Stimulated activated CD8-positive, alpha-beta memory T cell treated with anti-CD3 and anti-CD28 coated beads, Interleukin-7, amount 100 ng/mL, for 4 hours (primary cell): Measurements from ENCODE around the gene GBF1.
"Not testable (repeated sequence)": the region's sequence is repeated elsewhere in the genome, so short reads cannot be mapped to it uniquely, and the experiment has no call there.

Experiments
- DNase-seq, 2 donors: peaks; one replicate each; pipeline ENCODE4 v3.0.0-alpha.2; 2020; ENCODE audit warnings: low read depth in 2 of 2

Gene GBF1

GRCh38 chr10:102267748-102268147 is 22.4 kb downstream of the GBF1 start:
- no peak for DNase-seq

GRCh38 chr10:102268375-102268888 is 23.1 kb downstream of the GBF1 start:
- no peak for DNase-seq

DNA sequence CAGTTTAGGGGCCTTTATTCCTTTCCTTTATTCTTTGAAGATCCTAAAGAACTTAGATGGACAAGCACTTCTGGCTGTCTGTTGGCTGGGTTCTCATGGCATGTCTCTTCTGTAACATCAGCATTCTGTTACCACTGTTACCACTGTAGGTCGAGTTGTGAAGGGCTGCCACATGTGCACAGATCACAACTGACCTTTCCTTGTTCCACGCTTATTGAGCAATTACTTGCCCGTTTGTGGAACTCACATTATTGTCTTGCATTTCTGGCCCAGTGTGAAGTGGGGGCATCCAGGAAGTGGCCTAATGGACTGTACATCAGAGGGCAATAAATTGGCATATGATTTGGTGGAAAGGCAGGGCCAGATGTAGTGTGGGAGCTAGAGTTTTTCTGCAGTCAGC is 23.7 kb downstream of the GBF1 start:
- DNase-seq, result no peak

- no peak for DNase-seq
These were observed 28.7 kb downstream of the GBF1 start for GRCh38 chr10:102274062-102274461.

DNA sequence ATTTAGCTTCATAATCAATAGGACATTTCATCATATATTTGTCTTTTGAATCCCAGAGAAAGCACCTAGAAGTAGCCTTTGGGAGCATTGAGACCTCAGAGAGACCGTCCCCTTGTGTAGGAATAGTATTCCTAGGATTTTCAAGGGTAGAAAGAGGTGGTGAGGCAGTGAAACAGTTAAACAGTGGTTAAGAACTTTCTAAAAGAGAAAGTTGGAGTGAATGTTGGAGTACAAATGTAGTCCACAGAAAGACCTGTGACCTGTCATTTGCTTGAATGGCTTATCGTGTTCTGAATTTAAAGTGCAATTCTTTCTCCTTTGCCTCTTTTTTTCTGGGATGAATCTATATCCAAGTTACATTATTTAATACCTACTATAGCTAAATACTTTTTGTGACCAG is 30.0 kb downstream of the GBF1 start:
- no peak for DNase-seq

- no peak for DNase-seq
These were observed 33.8 kb downstream of the GBF1 start for GRCh38 chr10:102279104-102279503.

- no peak for DNase-seq
These were observed 35.2 kb downstream of the GBF1 start for GRCh38 chr10:102280397-102281101.

DNA sequence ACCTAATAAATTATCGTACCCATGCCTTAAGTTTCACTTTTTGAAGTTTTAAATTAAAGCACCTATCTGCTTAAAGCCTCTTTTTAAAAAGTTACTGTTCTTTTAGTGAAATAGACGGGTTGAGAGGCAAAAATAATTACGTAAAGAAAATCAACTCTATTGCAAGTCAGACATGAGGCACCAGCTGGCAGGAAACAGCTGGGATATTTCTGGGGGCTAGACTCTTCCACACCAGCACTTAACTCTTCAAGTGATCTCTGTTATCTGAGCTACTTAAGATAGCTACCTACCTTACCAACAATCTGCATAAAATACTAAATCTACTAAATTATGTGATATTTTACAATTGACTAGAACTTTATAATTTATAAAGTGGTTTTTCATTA is 35.8 kb downstream of the GBF1 start:
- DNase-seq, result no peak

DNA sequence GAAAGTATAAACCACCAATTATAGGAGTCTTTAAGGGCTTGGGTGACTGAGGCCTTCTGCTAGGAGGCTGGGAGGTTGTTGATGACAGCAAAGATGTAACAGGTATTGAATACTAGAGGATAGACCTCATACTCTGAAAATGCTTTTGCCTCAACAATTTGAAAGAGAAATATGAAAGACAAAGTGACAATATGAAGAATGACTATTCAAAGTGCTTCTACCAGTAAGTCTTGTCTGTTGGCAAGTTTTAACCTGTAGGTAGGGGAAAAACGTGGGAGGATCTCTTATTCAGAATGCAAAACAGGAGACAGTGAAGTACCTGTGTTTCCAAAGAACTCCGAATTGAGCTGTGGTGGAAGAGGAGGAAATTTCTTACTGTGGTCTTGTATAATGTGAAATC is 38.2 kb downstream of the GBF1 start:
- no peak for DNase-seq

DNA sequence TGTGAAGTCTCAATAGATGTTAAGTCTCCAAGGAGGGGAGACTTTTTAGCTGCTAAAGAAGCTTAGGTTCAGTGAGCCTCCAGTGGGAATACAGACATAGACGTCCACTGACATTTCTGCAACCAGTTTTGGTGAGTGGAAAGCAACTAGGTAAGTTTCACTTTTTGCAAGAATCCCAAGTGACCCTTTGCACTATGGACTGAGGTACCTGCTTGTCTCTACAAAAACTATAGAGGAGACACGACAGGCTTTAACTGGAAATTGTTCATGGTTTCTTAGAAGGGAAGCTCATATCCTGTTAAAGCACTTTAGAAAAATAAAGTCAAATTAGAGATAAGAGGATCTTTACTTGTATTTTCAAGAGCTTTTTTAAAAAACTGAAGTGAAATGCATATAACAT is 38.6 kb downstream of the GBF1 start:
- DNase-seq, result no peak

DNA sequence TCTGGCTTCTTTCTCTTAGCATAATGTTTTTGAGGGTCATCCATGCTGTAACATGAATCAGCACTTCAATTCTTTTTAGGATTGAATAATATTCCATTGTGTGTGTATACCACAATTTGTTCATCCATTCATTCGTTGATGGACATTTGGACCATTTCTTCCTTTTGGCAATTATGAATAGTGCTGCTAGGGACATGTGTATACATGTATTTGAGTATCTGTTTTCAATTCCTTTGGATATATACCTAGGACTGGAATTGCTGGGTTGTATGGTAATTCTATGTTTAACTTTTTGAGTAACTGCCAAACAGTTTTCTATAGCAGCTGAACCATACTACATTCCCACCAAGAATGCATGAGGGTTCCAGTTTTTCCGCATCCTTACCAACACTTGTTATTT is 39.2 kb downstream of the GBF1 start:
- DNase-seq, result no peak

GRCh38 chr10:102285133-102285532 is 39.8 kb downstream of the GBF1 start:
- DNase-seq, result no peak

- no peak for DNase-seq
These were observed 40.9 kb downstream of the GBF1 start for GRCh38 chr10:102286216-102286615.

GRCh38 chr10:102287538-102287937 is 42.2 kb downstream of the GBF1 start:
- no peak for DNase-seq

GRCh38 chr10:102287991-102288390 is 42.7 kb downstream of the GBF1 start:
- no peak for DNase-seq

DNA sequence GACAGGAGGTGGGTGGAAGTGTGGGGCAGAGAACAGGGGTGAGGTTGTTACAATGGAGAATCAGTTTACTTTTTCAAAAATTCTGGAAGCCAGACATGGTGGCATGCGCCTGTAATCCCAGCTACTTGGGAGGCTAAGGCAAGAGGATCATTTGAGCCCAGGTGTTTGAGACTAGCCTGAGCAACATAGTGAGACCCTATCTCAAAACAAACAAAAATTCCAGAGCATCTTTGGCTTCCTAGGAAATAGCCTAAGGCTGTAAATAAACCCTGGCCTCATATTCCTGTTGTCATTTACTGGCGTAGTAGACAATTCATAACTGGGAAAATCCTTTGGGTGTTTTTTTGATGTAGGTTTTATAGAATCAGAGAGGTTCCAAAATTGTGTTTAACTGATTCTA is 44.0 kb downstream of the GBF1 start:
- DNase-seq, result no peak

GRCh38 chr10:102289840-102290239 is 44.5 kb downstream of the GBF1 start:
- DNase-seq, result no peak

GRCh38 chr10:102291221-102291905 is 46.0 kb downstream of the GBF1 start:
- DNase-seq, result no peak

DNA sequence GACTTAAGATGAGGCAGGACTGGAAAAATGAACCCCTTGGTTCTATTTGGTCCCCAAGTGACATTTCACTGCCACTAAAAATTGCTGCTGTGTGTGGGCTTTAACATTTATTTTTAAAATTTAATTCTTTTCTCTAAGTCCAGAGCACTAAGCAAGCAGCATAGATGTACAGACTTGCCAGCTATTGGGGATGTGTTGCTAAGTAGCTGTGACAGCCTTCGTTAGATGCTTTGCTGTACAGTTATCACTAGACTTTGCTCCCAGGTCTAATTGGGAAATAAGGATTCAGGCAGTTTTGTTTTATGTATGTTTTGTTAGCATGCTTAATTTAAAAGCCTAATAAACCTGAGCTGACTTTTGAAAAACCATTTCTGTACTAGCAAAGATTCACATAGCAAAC is 51.8 kb downstream of the GBF1 start:
- no peak for DNase-seq

- no peak for DNase-seq
These were observed 53.6 kb downstream of the GBF1 start for GRCh38 chr10:102298899-102299298.

- no peak for DNase-seq
These were observed 54.5 kb downstream of the GBF1 start for GRCh38 chr10:102299873-102300272.

DNA sequence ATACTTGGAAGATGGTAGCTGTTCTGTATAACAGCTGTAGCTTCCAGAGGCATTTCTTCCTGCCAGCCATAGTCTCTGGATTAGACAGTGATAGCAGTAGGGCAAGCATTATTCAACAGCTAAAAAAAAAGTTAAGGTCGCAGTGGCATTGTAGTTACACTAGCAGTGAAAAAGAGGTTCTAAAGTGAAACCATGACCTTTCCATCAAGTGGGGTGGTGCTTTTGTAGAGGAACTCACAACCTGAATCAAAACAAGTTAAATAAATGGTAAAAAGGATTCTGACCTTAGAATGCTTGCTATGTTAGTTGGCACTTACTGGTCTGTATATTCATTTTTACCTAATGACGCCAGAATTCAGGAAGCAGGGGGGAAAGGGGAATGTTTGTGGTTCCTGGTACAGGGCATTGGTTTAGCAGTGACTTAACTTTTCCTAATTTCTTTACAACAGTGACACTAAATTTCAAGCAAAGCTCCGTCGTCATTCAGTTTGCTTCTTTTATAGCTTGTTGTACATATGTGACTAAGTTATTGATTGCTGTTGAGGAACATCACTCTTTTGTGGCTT is 55.0 kb downstream of the GBF1 start:
- no peak for DNase-seq

- not testable (repeated sequence) for DNase-seq
These were observed 55.6 kb downstream of the GBF1 start for GRCh38 chr10:102300912-102301311.
